Astrocyte of the hippocampus (primary cell): ENCODE results near the gene NDUFA13.

ENCODE experiments used
- DNase-seq: peaks from one replicate; pipeline ENCODE4 v3.0.0; 2011; ENCODE audit warnings: low read depth, low spot score

The NDUFA13 gene

GRCh38 chr19:19570571-19570970, 54.5 kb downstream of the NDUFA13 start:
- DNase-seq, result no peak

- DNase-seq, result no peak
Observed at GRCh38 chr19:19571071-19571786, 55.2 kb downstream of the NDUFA13 start.

DNA sequence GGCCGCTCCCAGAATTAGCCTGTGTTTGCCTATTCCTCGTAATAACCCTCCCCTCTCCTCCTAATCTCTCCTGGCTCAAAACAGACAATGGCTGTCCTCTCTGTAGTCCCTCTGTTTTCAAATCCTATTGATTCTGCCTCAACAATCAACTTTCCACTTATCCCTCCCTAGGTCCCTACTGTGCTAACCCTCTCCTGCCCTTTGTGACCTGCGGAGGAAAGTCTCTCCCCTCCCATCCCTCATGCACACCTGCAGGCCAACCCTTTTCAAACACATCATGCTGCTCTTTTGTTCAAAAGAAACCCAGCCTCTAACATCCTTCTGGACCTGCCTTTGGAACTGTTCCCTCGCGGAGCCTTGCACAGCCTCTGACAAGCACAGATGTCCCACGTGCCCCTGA, 59.4 kb downstream of the NDUFA13 start:
- DNase-seq, result no peak
